ENCODE data around the gene ARR3. TPM values are rescaled to one million over a fixed set of nuclear protein-coding genes. Genes with fewer than 3 reads are reported as not detected.
"Not testable (repeated sequence)": the region's sequence is repeated elsewhere in the genome, so short reads cannot be mapped to it uniquely, and the experiment has no call there.

The ARR3 gene
- total and polyA plus RNA-seq, 5 donors = not detected

GRCh38 chrX:70280573-70280972, 12.4 kb downstream of the ARR3 start:
- no peak for ATAC-seq
- H3K4me1 ChIP-seq (ENCODE audit: control insufficient read depth, insufficient read depth, low read length) = no peaks in the 10 kb centered on the region
- no peaks in the 10 kb centered on the region for H3K27me3 ChIP-seq (ENCODE audit: control insufficient read depth, insufficient read depth)
- H3K4me3 ChIP-seq (ENCODE audit: low read length) = no peak overlapping the region
- H3K27ac ChIP-seq (ENCODE audit: low read length) = no peak overlapping the region
- 81% methylated on average over 3 of the region's 3 CpGs for WGBS
- intact Hi-C loops (cut with DNase I) = no loop called here
- no peaks in the 10 kb centered on the region for H3K9me3 ChIP-seq (ENCODE audit: control insufficient read depth, low read length)
- DNase-seq = no peak

- Histone ChIP-seq H3K4me1 (ENCODE audit: control insufficient read depth, insufficient read depth, low read length) (no peaks in the 10 kb centered on the region), H3K4me3 (ENCODE audit: low read length) (no peak within 1 kb of the TSS), H3K27me3 (ENCODE audit: control insufficient read depth, insufficient read depth) (no peaks in the 10 kb centered on the region), H3K9me3 (ENCODE audit: control insufficient read depth, low read length) (no peaks in the 10 kb centered on the region), H3K27ac (ENCODE audit: low read length) (no peak within 1 kb of the TSS)
- DNase-seq = no peak
- intact Hi-C loops (cut with DNase I) = no loop called here
- WGBS = 89% methylated on average over 21 of the region's 21 CpGs
- ATAC-seq = no peak
Observed at GRCh38 chrX:70281951-70282350, 13.8 kb downstream of the ARR3 start, which contains the start of gene RAB41. Gene RAB41 (plus strand): TSS chrX:70282172. CDS start chrX:70282218, 46 bp downstream.

DNA sequence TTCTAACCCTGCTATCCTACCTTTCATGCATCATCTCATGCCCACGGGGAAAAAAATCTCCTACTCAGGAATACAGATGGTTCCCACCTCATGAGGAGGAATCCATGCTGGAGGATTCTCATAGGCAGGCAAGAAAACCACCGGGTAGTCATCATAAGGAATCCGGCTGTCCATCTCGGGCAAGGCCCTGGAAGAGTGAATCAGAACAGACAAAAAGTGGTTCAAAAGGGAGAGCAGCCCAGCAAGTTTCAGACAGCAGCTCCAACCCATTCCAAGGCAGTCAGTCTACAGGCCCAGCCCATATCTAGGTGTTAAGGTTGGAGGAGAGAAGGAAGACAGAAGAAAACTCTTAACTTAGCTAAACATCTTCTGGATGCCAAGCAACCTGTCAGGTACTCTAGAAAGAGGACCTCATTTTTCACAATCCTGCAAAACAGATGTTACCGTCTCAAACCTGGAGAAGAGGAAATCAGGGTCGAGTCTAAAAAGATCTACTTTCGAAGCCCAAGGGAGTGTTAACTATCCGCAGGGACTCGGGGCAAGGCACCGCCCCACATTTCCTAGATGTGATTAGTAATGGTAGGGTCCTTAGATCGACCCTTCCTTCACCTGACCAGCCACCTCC, 21.1 kb downstream of the ARR3 start:
- H3K27ac ChIP-seq (ENCODE audit: low read length) = peak overlapping the region; percentile 84
- H3K4me3 ChIP-seq (ENCODE audit: low read length) = peak overlapping the region; percentile 42
- H3K4me1 ChIP-seq (ENCODE audit: control insufficient read depth, insufficient read depth, low read length) = peaks cover 2% of the 10 kb centered on the region
- ATAC-seq = no peak
- no peaks in the 10 kb centered on the region for H3K9me3 ChIP-seq (ENCODE audit: control insufficient read depth, low read length)
- WGBS = 26% methylated on average over 11 of the region's 11 CpGs
- intact Hi-C loops (cut with DNase I) = no loop called here
- H3K27me3 ChIP-seq (ENCODE audit: control insufficient read depth, insufficient read depth) = no peaks in the 10 kb centered on the region
- DNase-seq = no peak

DNA sequence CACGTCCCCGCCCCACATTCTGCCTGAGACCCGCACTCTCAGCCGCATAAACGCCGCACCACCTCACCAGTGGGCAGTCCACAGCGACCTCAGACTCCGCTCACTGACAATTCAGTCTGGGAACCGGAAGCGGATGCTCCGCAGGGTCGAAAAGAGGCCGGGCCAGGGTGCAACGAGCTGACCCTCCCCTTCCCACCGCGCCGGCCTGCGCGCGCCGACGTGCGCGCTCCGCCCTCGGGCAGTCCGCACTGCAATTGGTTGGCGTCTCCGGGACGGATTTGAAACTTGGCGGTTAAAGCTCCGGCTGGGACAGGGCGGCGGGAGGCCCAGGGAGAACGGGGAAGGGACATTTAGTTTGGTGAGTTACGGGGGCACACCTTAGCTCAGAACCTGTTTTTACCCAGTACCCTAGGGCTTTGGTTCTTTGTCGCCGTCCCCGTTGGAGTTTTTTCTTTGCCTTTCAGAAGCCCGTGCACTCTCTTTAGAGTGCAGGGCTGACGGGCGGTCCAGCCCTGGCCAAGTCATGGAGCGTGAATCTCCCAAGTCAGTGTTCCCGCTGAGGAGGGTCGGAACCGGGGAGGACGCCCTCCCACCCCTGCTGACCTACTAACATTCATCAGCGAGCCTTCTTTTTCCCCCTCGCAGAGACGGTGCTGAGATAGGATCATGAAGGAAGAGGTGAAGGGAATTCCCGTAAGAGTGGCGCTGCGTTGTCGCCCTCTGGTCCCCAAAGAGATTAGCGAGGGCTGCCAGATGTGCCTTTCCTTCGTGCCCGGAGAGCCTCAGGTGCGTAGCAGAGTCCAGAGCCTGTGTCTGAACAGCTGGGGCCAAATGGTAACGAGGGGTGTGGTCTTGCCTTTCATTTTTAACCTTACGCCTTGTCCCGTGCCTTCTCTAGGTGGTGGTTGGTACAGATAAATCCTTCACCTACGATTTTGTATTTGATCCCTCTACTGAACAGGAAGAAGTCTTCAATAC, 21.9 kb downstream of the ARR3 start, which contains the start of the genes KIF4A and PDZD11:
Gene KIF4A (plus strand): TSS at position 312 of the 978 bp plus-strand sequence. CDS start 355 bp downstream, at position 667.
Gene PDZD11 (minus strand): TSS at position 135 of the 978 bp plus-strand sequence. CDS start 586 bp downstream, outside the sequence.
- WGBS = under 1% methylated on average over 62 of the region's 62 CpGs
- H3K9me3 ChIP-seq (ENCODE audit: control insufficient read depth, low read length) = no peaks in the 10 kb centered on the region
- H3K27me3 ChIP-seq (ENCODE audit: control insufficient read depth, insufficient read depth) = no peaks in the 10 kb centered on the region
- DNase-seq = peak; percentile 83 to 93 (median 90)
- H3K4me1 ChIP-seq (ENCODE audit: control insufficient read depth, insufficient read depth, low read length) = peaks cover 2% of the 10 kb centered on the region
- peak within 1 kb of the TSS; percentile 42 for H3K4me3 ChIP-seq (ENCODE audit: low read length)
- peak; percentile 100 for ATAC-seq
- peak within 1 kb of the TSS; percentile 84 for H3K27ac ChIP-seq (ENCODE audit: low read length)
- intact Hi-C loops (cut with DNase I) = no loop called here

- intact Hi-C loops (cut with DNase I) = no loop called here
- WGBS = 0% methylated on average over 1 of the region's 1 CpG
Observed at GRCh38 chrX:70292788-70293187, 24.7 kb downstream of the ARR3 start.

DNA sequence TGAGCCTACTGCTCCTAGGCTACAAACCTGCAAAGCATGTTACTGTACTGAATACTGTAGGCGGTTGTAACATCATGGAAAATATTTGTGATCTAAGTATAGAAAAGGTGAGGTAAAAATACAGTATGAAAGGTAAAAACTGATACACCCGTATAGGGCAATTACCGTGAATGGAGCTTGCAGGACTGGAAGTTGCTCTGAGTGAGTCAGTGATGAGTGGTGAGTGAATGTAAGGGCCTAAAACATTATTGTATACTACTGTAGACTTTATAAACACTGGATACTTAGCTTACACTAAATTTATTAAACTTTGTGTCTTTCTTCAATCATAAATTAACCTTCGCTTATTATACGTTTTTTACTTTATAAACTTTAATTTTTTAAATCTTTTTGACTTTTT, 25.5 kb downstream of the ARR3 start:
- Histone ChIP-seq H3K4me1 (ENCODE audit: control insufficient read depth, insufficient read depth, low read length) (peaks cover 2% of the 10 kb centered on the region), H3K4me3 (ENCODE audit: low read length) (no peak overlapping the region), H3K27me3 (ENCODE audit: control insufficient read depth, insufficient read depth) (no peaks in the 10 kb centered on the region), H3K9me3 (ENCODE audit: control insufficient read depth, low read length) (no peaks in the 10 kb centered on the region), H3K27ac (ENCODE audit: low read length) (no peak overlapping the region)
- 92% methylated on average over 5 of the region's 5 CpGs for WGBS
- DNase-seq (no peak), ATAC-seq (no peak)
- intact Hi-C loops (cut with DNase I) = no loop called here

More at GRCh38 chrX:70292788-70293187, 24.7 kb downstream of the ARR3 start:
- H3K27me3 ChIP-seq (ENCODE audit: control insufficient read depth, insufficient read depth) = no peaks in the 10 kb centered on the region
- ATAC-seq = no peak
- H3K4me3 ChIP-seq (ENCODE audit: low read length) = no peak overlapping the region
- DNase-seq = no peak
- no peaks in the 10 kb centered on the region for H3K9me3 ChIP-seq (ENCODE audit: control insufficient read depth, low read length)
- H3K4me1 ChIP-seq (ENCODE audit: control insufficient read depth, insufficient read depth, low read length) = peaks cover 2% of the 10 kb centered on the region
- no peak overlapping the region for H3K27ac ChIP-seq (ENCODE audit: low read length)

DNA sequence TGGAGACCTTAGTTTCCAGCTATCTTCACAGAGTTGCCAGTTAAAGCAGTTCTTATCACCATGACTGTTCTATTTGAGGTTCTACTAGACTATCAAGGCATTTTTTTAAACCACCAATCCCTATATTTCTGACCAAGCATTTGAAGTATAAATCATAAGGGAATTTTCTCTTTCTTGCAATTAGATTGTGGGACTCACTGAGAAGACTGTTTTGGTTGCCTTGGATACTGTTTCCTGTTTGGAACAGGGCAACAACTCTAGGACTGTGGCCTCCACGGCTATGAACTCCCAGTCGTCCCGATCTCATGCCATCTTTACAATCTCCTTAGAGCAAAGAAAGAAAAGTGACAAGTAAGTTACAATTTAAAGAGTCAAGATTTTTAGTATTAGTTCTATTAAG, 33.6 kb downstream of the ARR3 start:
- Histone ChIP-seq H3K4me1 (ENCODE audit: control insufficient read depth, insufficient read depth, low read length) (no peaks in the 10 kb centered on the region), H3K27ac (ENCODE audit: low read length) (no peak overlapping the region), H3K27me3 (ENCODE audit: control insufficient read depth, insufficient read depth) (no peaks in the 10 kb centered on the region), H3K9me3 (ENCODE audit: control insufficient read depth, low read length) (no peaks in the 10 kb centered on the region), H3K4me3 (ENCODE audit: low read length) (no peak overlapping the region)
- intact Hi-C loops (cut with DNase I) = no loop called here
- WGBS = 25% methylated on average over 3 of the region's 3 CpGs
- ATAC-seq (peak in 1 of 2 donors; percentile 49), DNase-seq (no peak)

- Histone ChIP-seq H3K4me1 (ENCODE audit: control insufficient read depth, insufficient read depth, low read length) (no peaks in the 10 kb centered on the region), H3K27ac (ENCODE audit: low read length) (no peak overlapping the region), H3K4me3 (ENCODE audit: low read length) (no peak overlapping the region), H3K9me3 (ENCODE audit: control insufficient read depth, low read length) (no peaks in the 10 kb centered on the region), H3K27me3 (ENCODE audit: control insufficient read depth, insufficient read depth) (no peaks in the 10 kb centered on the region)
- 92% methylated on average over 1 of the region's 1 CpG for WGBS
- DNase-seq = no peak
- intact Hi-C loops (cut with DNase I) = no loop called here
- ATAC-seq = no peak
Observed at GRCh38 chrX:70313503-70313902, 45.4 kb downstream of the ARR3 start.

DNA sequence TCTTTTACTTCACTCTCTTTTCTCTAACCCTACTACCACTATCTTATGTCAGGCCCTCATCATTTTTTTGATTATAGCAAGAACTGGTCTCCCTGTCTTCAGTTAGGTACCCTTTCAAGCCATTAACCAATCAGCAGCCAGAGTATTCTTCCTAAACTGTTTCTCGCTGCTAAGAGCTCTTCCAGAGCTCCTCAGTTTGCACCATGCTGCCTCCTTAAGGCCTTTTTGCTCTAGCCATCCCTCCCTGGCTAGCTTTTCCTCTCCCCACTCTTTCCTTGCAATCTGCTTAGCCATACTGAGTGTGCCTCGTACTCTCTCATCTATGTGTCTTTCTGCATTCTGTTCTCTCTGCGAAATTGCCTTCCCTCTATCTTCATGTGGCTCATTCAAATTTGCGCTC, 54.6 kb downstream of the ARR3 start:
- no peak overlapping the region for H3K27ac ChIP-seq (ENCODE audit: low read length)
- WGBS = 94% methylated on average over 4 of the region's 4 CpGs
- DNase-seq = no peak
- H3K9me3 ChIP-seq (ENCODE audit: control insufficient read depth, low read length) = no peaks in the 10 kb centered on the region
- intact Hi-C loops (cut with DNase I) = no loop called here
- no peak overlapping the region for H3K4me3 ChIP-seq (ENCODE audit: low read length)
- H3K27me3 ChIP-seq (ENCODE audit: control insufficient read depth, insufficient read depth) = no peaks in the 10 kb centered on the region
- ATAC-seq = no peak
- no peaks in the 10 kb centered on the region for H3K4me1 ChIP-seq (ENCODE audit: control insufficient read depth, insufficient read depth, low read length)

GRCh38 chrX:70323628-70324027, 55.5 kb downstream of the ARR3 start:
- WGBS = 98% methylated on average over 6 of the region's 6 CpGs
- not testable (repeated sequence) for H3K27me3 ChIP-seq (ENCODE audit: control insufficient read depth, insufficient read depth)

DNA sequence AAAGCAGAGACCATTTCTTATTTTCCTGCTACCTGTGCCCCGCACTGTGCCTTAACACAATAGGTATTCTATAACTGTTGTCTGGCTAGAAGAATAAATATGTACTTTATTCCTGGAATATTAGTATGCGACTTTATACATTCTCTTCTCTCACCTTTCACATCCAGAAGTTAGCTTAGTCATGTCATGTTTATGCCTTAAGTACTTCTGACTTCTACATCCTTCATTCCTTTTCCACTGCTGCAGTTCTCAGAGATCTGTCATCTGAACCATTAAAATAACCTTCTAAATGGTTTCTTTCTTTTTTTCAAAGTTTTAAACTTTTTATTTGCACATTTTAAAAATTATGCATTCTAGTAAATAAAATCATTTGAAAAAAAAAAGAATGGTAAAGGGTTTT, 56.2 kb downstream of the ARR3 start:
- H3K4me3 ChIP-seq (ENCODE audit: low read length) = no peak overlapping the region
- 96% methylated on average over 2 of the region's 2 CpGs for WGBS

More at GRCh38 chrX:70323628-70324027, 55.5 kb downstream of the ARR3 start:
- H3K4me3 ChIP-seq (ENCODE audit: low read length); H3K4me1 ChIP-seq (ENCODE audit: control insufficient read depth, insufficient read depth, low read length); DNase-seq; H3K9me3 ChIP-seq (ENCODE audit: control insufficient read depth, low read length); ATAC-seq; intact Hi-C loops (cut with DNase I); H3K27ac ChIP-seq (ENCODE audit: low read length): not testable (repeated sequence)

More for the DNA sequence above, 56.2 kb downstream of the ARR3 start:
- intact Hi-C loops (cut with DNase I) = no loop called here
- no peaks in the 10 kb centered on the region for H3K27me3 ChIP-seq (ENCODE audit: control insufficient read depth, insufficient read depth)
- no peak for DNase-seq
- H3K9me3 ChIP-seq (ENCODE audit: control insufficient read depth, low read length) = no peaks in the 10 kb centered on the region
- no peak for ATAC-seq
- no peak overlapping the region for H3K27ac ChIP-seq (ENCODE audit: low read length)
- no peaks in the 10 kb centered on the region for H3K4me1 ChIP-seq (ENCODE audit: control insufficient read depth, insufficient read depth, low read length)

Data from right cardiac atrium (tissue), 5 donors.